HG03457 (cell line): Measurements from ENCODE around the gene RNASE12.
"Not testable (repeated sequence)": the region's sequence is repeated elsewhere in the genome, so short reads cannot be mapped to it uniquely, and the experiment has no call there.

Source experiments
- ATAC-seq: cut with Tn5 transposase; IDR thresholded peaks from one replicate; pipeline ENCODE4 v1.9.1; 2021; ENCODE audit warnings: moderate number of reproducible peaks; ENCODE audit not compliant: unreplicated experiment

Gene RNASE12

GRCh38 chr14:20583908-20584307, 7.3 kb downstream of the RNASE12 start:
- no peak for ATAC-seq

DNA sequence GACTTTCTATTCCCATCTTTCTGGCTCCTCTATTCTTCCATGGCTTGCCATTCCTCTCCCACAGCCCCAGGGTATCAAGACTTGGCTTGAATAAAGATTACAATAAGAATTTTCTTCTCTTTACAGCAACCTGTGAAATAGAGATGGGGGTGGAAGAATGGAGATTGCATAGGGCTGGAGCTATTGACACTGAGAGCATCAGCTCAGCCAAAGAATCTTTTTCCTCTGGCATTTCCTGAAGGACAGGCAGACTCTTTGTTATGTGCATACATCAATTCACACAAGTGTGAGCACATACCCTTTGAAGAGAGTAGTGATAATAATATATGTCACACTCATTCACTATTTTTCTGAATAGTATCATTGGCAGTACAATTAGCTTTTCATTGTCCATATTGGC, 8.0 kb downstream of the RNASE12 start:
- ATAC-seq = no peak

DNA sequence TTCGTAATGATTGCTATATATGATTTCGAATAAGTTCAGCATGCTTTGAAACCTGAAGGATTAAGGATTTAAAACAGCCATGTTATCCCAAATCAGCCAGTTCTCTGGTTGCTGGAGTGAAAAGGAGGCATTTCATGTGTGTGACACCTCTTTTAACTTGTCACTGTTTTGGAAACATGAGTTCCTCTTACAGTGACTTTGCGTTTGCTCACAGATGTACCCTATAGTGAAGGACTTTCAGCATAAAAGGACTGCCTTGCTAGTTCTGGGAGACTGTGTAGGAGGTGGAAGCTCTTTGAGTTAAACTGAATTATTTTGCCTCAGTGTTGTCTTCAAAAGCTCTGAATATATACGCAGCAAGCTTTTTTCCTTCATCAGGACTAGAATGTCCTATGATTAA, 10.9 kb downstream of the RNASE12 start:
- ATAC-seq = no peak

DNA sequence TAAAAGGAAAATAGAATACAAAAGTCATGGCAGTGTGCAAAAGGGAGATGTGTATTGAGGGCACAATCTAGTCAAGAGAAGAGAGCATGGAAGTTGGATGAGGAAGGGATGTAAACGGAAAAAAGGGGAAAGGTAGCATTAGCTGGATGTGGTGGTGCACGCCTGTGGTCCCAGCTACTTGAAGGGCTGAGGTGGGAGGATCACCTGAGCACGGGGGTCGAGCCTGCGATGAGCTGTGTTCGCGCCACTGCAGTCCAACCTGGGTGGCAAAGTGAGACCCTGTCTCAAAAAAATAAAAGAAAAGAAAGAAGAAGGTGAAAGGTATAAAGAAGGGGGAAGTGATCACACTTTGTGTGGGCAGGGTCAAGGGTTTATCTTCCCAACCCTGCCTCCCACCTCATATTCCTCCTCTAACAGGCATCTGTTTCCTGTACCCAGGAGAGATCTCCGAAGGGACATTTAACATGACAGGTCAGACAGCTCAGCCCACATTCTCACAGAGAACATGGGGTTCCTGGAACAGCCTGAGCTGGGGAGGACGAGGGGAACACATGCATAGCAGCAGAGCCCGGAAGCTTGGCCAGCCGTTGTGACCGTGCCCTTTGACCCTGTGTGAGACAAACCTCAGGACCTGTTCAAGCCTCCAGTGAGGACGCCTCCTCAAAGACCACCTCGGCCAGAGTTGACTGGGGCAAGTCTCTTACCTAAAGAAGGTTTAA, 12.2 kb downstream of the RNASE12 start:
- ATAC-seq = no peak

GRCh38 chr14:20578325-20578724, 12.9 kb downstream of the RNASE12 start:
- ATAC-seq = no peak

GRCh38 chr14:20572382-20572990, 18.7 kb downstream of the RNASE12 start:
- ATAC-seq = not testable (repeated sequence)

- not testable (repeated sequence) for ATAC-seq
Observed at GRCh38 chr14:20570720-20571119, 20.5 kb downstream of the RNASE12 start.

- not testable (repeated sequence) for ATAC-seq
Observed at GRCh38 chr14:20569865-20570264, 21.3 kb downstream of the RNASE12 start.

- ATAC-seq = no peak
Observed at GRCh38 chr14:20569066-20569465, 22.1 kb downstream of the RNASE12 start.

DNA sequence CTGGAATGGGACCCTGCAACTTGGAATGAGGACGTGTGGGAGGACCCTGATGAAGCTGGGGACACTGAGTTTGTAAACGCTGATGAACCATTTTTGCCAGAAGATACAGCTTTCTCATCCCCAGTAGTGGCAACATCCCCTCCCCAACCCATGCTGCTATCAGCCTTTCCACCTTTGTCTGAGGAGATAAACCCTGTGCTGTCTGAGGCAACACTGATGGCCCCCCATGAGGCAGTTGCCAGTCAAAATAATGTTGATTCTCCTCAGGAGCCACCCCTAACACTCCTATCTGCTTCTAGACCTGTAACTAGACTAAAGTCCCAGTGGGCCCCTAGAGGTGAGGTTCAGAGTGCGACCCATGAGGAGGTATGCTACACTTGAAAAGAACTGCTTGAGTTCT, 22.8 kb downstream of the RNASE12 start:
- no peak for ATAC-seq

- ATAC-seq = not testable (repeated sequence)
Observed at GRCh38 chr14:20567199-20567598, 24.0 kb downstream of the RNASE12 start.

DNA sequence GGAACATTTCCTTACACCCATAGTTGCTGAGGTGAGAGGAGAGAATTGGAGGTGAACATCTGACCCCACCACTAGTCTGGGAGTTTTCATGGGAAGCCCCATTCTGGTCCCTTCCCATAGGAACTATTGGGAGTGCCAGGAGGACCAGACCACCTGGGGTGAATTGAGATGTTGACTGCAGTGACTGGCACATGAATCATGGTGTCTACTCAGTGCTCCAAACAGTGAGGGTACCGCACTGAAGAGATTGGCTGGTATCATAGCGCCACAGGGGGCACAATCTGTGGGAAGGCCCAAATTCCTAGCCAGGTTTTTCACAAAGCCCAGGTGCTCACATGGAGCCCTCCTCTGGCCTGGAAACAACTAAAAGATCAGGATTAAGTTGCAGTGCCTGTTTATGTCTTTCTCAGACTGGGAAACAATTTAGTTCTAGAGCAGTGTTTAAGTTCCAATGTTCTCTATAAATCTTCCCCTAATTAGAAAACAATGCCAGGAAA, 26.6 kb downstream of the RNASE12 start:
- ATAC-seq = no peak

DNA sequence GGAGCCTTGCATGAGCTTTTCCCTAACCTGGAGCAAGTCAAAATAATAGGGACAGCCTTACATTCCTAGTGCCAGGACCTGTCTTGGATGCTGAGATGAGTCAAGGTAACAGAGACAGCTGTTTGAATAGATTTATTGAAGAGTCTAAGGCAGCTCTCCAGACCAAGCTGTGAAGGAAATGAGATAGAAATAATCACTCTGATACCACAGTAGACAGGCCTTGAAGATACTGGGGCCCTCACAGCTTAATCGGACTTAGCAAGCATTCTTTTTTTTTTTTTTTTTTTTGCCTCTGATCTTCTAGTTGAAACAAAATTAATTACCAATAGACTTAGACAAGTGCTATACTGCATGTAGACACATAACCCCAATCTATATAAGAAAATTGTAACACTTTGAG, 27.2 kb downstream of the RNASE12 start:
- no peak for ATAC-seq

DNA sequence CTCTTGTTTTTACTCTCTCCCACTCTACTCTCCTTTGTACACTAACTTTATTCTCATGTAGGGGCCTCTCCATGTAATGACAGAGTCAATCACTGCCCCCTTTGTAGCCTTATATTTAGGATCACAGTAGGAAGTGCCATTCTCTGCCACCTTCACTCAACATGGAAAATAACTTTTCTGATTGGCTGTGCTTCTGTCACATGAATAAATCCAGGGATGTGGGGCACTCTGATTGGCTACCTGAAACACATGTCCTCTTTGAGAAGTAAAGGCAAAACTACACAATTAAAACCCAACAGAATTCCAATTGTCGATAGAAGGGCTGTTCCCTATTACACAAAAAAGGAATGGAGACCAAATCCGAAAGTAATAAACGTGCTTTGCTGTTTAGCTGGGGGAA, 30.2 kb downstream of the RNASE12 start, which contains the start of gene RNASE9:
RNASE9 (minus strand) TSS at position 87 of the 400 bp plus-strand sequence.
- ATAC-seq = no peak

GRCh38 chr14:20559461-20559904, 31.7 kb downstream of the RNASE12 start:
- ATAC-seq = no peak

- no peak for ATAC-seq
Observed at GRCh38 chr14:20557212-20557542, 34.0 kb downstream of the RNASE12 start.

DNA sequence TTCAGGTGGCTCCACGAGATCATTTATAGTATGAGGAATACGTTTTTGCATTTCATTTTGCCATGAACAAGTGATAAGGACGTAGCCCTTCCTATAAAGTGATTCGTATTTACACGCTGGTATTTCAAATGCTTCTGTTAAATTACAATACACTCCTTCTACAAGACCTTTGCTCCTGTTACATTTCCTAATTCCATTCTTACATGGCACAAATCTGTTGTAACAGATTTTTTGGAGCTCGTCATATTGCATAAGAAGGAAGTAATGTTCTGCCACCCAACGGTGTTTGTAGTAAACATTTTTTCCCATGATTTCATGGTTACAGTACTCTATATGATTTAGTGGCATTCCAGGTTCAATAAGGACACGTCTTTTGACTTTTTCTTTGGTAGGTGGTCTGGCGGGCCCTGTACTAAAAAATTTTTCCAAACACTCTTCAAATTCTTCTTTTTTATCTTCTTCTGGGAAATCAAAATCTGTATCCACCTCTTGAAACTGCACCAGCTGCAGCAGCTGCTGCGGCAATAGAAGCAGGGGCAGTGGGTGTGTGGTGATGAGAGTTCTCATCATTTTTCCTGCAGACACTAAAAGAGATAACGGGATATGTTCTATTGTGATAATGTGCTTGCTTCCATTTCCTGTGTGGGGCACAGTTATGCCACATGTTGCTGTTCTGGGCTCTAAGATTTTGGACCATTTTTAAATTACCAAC, 34.5 kb downstream of the RNASE12 start:
- no peak for ATAC-seq

DNA sequence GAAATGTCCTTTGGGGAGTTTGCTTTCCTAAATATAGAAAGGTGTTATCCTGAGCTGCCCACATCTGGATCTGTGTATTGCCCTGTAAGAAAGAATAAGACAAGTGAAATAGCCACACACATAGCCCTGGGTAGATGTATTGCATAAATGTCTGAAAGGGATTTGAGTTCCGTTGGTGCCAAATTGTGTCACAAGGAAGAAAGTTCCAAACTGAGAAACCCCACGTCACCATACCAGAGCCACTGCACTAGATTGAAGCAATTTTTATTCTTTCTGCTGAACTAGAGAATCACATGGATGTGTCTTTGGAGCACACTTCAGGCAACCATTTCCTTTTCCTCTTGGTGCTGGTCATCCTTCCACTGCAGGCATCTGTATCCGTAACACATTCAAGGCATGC, 35.3 kb downstream of the RNASE12 start:
- ATAC-seq = no peak

GRCh38 chr14:20553024-20553423, 38.2 kb downstream of the RNASE12 start:
- ATAC-seq = no peak

GRCh38 chr14:20551606-20552005, 39.6 kb downstream of the RNASE12 start:
- ATAC-seq = no peak

- no peak for ATAC-seq
Observed at GRCh38 chr14:20550926-20551325, 40.2 kb downstream of the RNASE12 start.
